Activated naive CD8-positive, alpha-beta T cell treated with anti-CD3 and anti-CD28 coated beads, Interleukin-2, amount 10 ng/mL, durations not matched to agents 7 days and 5 days (primary cell): ENCODE data around the gene TFAP2A. TPM values are rescaled to one million over a fixed set of nuclear protein-coding genes. Genes with fewer than 3 reads are reported as not detected.

ENCODE experiments used
- ATAC-seq: fragments of 150-1000 bp; cut with Tn5 transposase; one replicate; pipeline ENCODE4 v1.10.0; 2021; ENCODE audit warnings: low read depth, moderate library complexity
- POLR2A ChIA-PET: fragments of 350-600 bp; sonication (Branson Sonifier 250); formaldehyde crosslinking; loops from one replicate; lab custom pipeline; 2021; ENCODE audit warnings: antibody characterized with exemption; lab: Charles Lee
- DNase-seq: peaks from one replicate; pipeline ENCODE4 v3.0.0; 2021
- H3K27ac Mint-ChIP-seq: one replicate; pipeline ENCODE4 v1.8.0; 2022; ENCODE audit warnings: mild to moderate bottlenecking, mixed read lengths
- H3K27me3 Mint-ChIP-seq: one replicate; pipeline ENCODE4 v1.8.0; 2022; ENCODE audit warnings: mild to moderate bottlenecking, moderate library complexity, mixed read lengths
- H3K36me3 Mint-ChIP-seq: one replicate; pipeline ENCODE4 v1.8.0; 2021; ENCODE audit warnings: mild to moderate bottlenecking, mixed read lengths
- H3K4me1 Mint-ChIP-seq: one replicate; pipeline ENCODE4 v1.8.0; 2021; ENCODE audit warnings: mixed read lengths
- H3K4me3 Mint-ChIP-seq: one replicate; pipeline ENCODE4 v1.8.0; 2022; ENCODE audit warnings: mild to moderate bottlenecking, moderate library complexity, mixed read lengths
- H3K9me3 Mint-ChIP-seq: one replicate; pipeline ENCODE4 v1.8.0; 2021; ENCODE audit warnings: mixed read lengths
- microRNA-seq: library from miRNA; unstranded; fragments of <30 nt; microRNA quantifications from one replicate; pipeline ENCODE4 v1.2.0, GENCODE V29; 2022
- total RNA-seq, 2 experiments: library from RNA; stranded (reverse); gene quantifications; one replicate each; pipeline ENCODE4 v1.2.3, GENCODE V29; 2021

TFAP2A gene
- total RNA-seq, 2 experiments from 2014 or later: not detected

DNA sequence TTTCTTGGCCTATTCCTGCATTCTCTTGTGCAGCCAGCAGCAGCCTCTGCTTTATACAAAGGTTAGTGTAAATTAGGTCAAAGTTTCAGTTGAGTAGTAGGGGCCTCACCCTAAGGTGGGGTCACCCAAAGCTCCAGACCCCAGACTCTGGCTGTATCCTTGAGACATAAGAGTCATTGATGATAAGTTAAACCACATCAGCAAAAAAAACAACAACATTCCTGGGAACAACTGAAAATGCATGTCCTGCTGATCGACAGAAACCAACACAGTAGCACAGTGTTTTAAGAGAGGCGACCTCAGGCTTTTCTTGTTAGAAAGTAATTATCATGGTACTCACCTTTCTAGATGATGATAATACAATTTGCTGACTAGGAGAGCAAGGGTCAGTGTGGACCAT lies 52.6 kb downstream of the TFAP2A start:
- H3K36me3 Mint-ChIP-seq: no peaks in the 10 kb centered on the region
- POLR2A ChIA-PET: no interaction called here
- peaks cover 2% of the 10 kb centered on the region for H3K9me3 Mint-ChIP-seq
- ATAC-seq (no peak), DNase-seq (no peak)
- no peak overlapping the region for H3K4me3 Mint-ChIP-seq
- H3K27me3 Mint-ChIP-seq: no peaks in the 10 kb centered on the region
- no peaks in the 10 kb centered on the region for H3K4me1 Mint-ChIP-seq
- no peak overlapping the region for H3K27ac Mint-ChIP-seq

DNA sequence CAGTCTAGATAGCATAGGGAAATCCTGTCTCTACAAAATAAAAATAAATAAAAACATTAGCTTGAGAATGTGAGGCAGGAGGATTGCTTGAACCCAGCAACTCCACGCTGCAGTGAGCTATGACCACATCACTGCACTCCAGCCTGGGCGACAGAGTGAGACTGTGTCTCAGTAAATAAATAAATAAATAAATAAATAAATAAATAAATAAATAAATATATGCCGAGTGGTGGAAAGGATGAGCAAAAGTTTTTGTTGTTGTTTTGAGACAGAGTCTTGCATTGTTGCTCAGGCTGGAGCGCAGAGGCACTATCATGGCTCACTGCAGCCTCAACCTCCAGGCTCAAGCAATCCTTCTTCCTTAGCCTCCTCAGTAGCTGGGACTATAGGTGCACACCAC lies 53.4 kb downstream of the TFAP2A start:
- H3K27me3 Mint-ChIP-seq: no peaks in the 10 kb centered on the region
- POLR2A ChIA-PET: no interaction called here

DNA sequence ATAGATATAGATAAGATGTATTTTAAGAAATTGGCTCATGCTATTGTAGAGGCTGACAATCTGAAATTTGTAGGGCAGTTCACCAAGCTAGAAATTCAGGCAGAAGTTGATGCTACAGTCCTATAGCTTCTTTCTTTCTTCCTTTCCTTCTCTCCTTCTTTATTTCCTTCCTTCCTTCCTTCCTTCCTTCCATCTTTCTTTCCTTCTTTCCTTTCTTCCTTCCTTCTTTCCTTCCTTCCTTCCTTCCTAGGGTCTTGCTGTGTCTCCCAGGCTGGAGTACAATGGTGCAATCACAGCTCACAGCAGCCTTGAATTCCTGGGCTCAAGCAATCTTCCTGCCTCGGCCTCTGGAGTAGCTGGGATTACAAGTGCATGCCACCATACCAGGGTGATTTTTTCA lies 55.3 kb downstream of the TFAP2A start:
- DNase-seq (no peak), ATAC-seq (no peak)
- no peaks in the 10 kb centered on the region for H3K9me3 Mint-ChIP-seq
- H3K4me3 Mint-ChIP-seq: no peak overlapping the region
- no peaks in the 10 kb centered on the region for H3K4me1 Mint-ChIP-seq
- H3K27ac Mint-ChIP-seq: no peak overlapping the region
- H3K27me3 Mint-ChIP-seq: no peaks in the 10 kb centered on the region
- POLR2A ChIA-PET: no interaction called here
- no peaks in the 10 kb centered on the region for H3K36me3 Mint-ChIP-seq

More for the DNA sequence above, 53.4 kb downstream of the TFAP2A start:
- Mint-ChIP-seq H3K4me3 (no peak overlapping the region), H3K4me1 (no peaks in the 10 kb centered on the region), H3K27ac (no peak overlapping the region), H3K36me3 (no peaks in the 10 kb centered on the region), H3K9me3 (peaks cover 2% of the 10 kb centered on the region)
- no peak for ATAC-seq
- no peak for DNase-seq

DNA sequence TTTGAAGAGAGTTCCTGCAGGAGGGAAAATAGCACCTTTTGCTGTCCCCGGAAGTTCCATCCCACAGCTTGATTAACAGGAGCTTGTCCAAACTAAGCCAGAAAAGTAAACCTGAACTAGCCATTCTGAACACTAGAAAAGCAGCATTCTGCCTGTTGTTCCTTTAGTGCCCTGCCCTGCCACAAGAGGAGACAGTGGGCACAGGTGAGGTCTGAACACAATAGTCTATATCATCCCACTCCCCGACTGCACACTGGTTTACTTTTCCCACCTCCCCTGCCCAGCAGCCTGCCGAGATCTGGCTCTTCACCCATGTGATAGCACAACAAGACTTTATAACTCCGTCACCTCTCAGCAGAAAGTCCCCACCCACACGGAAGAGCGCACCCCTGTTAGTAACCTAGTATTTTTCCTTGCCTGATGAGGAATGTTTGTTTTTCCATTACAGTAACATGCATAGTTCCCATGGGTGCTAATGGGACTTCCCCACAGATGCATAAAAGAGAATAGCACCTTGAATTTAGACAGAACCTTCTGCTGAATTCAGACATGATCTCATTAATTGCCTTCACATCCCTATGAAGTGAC lies 59.7 kb downstream of the TFAP2A start:
- Mint-ChIP-seq H3K27me3 (no peaks in the 10 kb centered on the region), H3K4me3 (no peak overlapping the region), H3K27ac (no peak overlapping the region), H3K36me3 (no peaks in the 10 kb centered on the region), H3K9me3 (no peaks in the 10 kb centered on the region), H3K4me1 (no peaks in the 10 kb centered on the region)
- ATAC-seq: no peak
- DNase-seq: no peak
- POLR2A ChIA-PET: no interaction called here

DNA sequence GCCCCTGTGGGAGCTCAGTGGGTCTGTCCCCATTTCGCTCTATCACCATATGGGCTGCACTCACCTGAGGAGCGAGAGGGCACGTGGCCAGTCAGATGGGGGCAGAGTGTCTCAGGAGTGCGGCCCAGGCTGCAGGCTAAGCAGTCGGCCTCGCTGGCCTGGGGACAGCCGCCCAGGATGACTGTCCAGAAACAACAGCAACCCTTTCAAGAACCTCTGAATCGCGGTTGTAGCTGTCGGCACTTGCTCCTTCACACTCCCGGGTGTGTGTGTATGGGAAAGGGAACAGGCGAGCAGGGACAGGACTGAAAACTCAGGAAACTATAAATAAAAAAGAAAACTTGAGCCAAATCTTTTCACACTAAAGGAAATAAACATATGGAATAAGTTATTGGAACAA lies 63.1 kb downstream of the TFAP2A start:
- no peaks in the 10 kb centered on the region for H3K36me3 Mint-ChIP-seq
- H3K27me3 Mint-ChIP-seq: no peaks in the 10 kb centered on the region
- no peak overlapping the region for H3K27ac Mint-ChIP-seq

DNA sequence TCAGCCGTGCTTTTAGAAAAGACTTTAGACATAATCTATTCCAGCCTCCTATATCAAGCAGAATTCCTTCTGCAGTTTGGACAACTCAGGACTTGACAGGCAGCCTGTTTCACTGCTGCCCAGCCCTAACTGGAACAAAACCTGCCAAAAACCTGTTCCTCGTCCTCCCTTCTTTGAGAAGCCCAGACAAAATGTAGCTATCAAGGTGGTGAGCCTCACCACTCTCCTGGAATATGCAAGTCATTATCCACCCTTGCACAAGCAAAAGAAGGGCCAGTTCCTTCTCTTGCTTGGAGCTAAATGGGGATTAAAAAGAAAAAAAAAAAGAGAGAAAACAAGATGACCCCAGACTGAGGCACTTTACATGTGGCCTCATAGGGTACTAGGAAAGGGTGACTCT lies 64.2 kb downstream of the TFAP2A start:
- no peaks in the 10 kb centered on the region for H3K36me3 Mint-ChIP-seq
- no peak overlapping the region for H3K27ac Mint-ChIP-seq
- ATAC-seq (no peak), DNase-seq (no peak)
- no peaks in the 10 kb centered on the region for H3K4me1 Mint-ChIP-seq
- no peak overlapping the region for H3K4me3 Mint-ChIP-seq
- H3K9me3 Mint-ChIP-seq: no peaks in the 10 kb centered on the region
- POLR2A ChIA-PET: no interaction called here
- no peaks in the 10 kb centered on the region for H3K27me3 Mint-ChIP-seq

More for the DNA sequence above, 63.1 kb downstream of the TFAP2A start:
- POLR2A ChIA-PET: no interaction called here
- Mint-ChIP-seq H3K4me1 (no peaks in the 10 kb centered on the region), H3K9me3 (no peaks in the 10 kb centered on the region), H3K4me3 (no peak overlapping the region)
- no peak for DNase-seq
- no peak for ATAC-seq

DNA sequence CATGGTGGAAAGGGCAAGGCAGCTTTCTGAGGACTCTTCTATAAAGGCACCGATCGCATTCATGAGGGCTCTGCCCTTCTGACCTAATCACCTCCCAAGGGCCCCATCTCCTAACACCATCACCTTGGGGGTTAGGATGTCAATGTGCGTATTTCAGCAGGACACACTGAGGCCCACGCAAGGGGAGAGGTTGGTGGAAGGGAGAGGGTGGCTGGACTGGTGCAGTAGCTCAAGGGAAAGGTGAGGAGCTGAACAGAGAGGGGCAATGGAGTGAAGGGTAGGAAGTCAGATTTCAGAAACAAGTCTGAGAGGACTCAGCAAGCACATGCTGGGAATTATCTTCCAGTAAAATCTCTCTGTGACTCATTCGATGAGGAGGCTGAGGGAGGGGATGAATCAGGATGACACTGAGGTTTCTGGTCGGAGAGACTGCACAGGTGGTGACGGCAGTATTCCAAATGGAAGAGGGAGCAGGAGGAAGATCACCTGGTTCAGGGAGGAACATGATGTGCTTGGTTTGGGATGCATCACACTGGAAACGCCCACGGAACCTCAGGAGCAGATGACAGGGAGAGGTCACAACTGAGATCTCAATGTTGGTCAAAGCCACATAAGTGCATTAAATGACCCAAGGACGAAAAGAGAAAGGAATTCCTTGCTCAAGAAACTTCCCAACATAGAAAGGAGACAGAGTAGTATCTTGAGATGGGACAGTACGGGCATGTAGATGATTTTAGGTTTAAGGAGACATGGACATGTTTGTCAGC lies 67.1 kb downstream of the TFAP2A start:
- no peaks in the 10 kb centered on the region for H3K27me3 Mint-ChIP-seq
- no peaks in the 10 kb centered on the region for H3K9me3 Mint-ChIP-seq
- H3K4me3 Mint-ChIP-seq: no peak overlapping the region
- no peaks in the 10 kb centered on the region for H3K4me1 Mint-ChIP-seq
- POLR2A ChIA-PET: no interaction called here
- no peak overlapping the region for H3K27ac Mint-ChIP-seq
- ATAC-seq (no peak), DNase-seq (no peak)
- no peaks in the 10 kb centered on the region for H3K36me3 Mint-ChIP-seq

Small RNAs within 50 kb of the gene (microRNA-seq; reads per million reads assigned to microRNA genes)
- not detected for gene MIR5689

Other genes with a start within 250 kb of the TFAP2A start
- gene GCNT2, start 106.3 kb upstream of the TFAP2A start, total RNA-seq: 1 to 10 TPM; 7.5 to 8.9 TPM